GM18907 (cell line): ENCODE data around the gene PCDHGA5.
A peak's percentile ranks its signal among the peaks of the same experiment; 100 is the strongest.
"Not testable (repeated sequence)": the region's sequence is repeated elsewhere in the genome, so short reads cannot be mapped to it uniquely, and the experiment has no call there.

Source experiments
- ATAC-seq: cut with Tn5 transposase; IDR thresholded peaks from one replicate; pipeline ENCODE4 v1.9.1; 2021; ENCODE audit warnings: mild to moderate bottlenecking, moderate library complexity; ENCODE audit not compliant: unreplicated experiment

The PCDHGA5 gene

DNA sequence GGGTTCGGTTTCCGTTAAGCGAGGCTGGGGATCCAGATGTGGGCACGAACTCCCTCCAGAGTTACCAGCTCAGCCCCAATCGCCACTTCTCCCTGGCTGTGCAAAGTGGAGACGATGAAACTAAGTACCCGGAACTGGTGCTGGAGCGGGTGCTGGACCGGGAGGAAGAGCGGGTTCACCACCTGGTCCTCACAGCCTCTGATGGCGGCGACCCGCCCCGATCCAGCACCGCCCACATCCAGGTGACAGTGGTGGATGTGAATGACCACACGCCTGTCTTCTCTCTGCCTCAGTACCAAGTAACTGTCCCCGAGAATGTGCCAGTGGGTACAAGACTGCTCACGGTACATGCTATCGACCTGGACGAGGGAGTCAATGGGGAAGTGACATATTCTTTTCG is 19.4 kb downstream of the PCDHGA5 start:
- no peak for ATAC-seq

DNA sequence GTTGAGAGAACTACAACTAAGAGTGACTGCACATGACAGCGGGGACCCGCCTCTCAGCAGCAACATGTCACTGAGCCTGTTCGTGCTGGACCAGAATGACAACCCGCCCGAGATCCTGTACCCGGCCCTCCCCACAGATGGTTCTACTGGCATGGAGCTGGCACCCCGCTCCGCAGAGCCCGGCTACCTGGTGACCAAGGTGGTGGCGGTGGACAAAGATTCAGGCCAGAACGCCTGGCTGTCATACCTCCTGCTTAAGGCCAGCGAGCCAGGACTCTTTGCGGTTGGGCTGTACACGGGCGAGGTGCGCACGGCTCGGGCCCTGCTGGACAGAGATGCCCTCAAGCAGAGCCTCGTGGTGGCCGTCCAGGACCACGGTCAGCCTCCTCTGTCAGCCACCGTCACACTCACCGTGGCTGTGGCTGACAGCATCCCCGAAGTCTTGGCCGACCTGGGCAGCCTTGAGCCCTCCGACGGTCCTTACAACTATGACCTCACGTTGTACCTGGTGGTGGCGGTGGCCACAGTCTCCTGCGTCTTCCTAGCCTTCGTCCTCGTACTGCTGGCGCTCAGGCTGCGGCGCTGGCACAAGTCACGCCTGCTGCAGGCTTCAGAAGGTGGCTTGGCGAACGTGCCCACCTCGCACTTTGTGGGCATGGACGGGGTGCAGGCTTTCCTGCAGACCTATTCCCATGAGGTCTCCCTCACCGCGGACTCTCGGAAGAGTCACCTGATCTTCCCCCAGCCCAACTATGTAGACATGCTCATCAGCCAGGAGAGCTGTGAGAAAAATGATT is 20.7 kb downstream of the PCDHGA5 start:
- ATAC-seq: no peak

DNA sequence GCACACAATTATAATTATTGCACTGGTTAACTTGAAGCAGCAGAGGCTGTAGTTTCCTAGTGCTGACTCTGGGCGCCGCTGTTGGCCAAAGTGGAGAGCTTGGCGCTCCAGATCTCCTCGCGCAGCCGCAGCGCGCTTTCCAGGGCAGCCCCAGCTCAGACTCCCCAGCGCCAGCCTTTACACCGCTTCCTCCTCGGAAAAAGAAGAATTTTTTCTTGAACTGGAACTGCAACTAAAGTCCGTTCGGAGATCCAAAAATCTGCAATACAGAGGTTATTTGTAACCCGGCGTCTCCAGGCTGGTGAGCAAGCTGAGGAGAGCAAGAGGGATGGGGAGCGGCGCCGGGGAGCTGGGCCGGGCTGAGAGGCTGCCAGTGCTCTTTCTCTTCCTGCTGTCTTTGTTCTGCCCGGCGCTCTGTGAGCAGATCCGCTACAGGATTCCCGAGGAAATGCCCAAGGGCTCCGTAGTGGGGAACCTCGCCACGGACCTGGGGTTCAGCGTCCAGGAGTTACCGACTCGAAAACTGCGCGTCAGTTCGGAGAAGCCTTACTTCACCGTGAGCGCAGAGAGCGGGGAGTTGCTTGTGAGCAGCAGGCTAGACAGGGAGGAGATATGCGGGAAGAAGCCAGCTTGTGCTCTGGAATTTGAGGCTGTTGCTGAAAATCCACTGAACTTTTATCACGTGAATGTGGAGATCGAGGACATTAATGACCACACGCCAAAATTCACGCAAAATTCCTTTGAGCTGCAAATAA is 23.8 kb downstream of the PCDHGA5 start, which contains the start of gene PCDHGB4:
PCDHGB4 (plus strand) TSS at position 142 of the 755 bp plus-strand sequence; CDS start at position 329, 187 bp downstream.
- not testable (repeated sequence) for ATAC-seq

DNA sequence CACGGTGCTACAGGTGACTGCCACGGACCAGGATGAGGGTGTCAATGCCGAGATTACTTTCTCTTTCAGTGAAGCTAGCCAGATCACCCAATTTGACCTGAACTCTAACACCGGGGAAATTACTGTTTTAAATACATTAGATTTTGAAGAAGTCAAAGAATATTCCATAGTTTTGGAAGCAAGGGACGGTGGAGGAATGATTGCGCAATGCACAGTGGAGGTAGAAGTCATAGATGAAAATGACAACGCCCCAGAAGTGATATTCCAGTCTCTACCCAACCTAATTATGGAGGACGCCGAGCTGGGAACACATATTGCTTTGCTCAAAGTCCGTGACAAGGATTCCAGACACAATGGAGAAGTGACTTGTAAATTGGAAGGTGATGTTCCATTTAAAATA is 24.7 kb downstream of the PCDHGA5 start:
- ATAC-seq: no peak

DNA sequence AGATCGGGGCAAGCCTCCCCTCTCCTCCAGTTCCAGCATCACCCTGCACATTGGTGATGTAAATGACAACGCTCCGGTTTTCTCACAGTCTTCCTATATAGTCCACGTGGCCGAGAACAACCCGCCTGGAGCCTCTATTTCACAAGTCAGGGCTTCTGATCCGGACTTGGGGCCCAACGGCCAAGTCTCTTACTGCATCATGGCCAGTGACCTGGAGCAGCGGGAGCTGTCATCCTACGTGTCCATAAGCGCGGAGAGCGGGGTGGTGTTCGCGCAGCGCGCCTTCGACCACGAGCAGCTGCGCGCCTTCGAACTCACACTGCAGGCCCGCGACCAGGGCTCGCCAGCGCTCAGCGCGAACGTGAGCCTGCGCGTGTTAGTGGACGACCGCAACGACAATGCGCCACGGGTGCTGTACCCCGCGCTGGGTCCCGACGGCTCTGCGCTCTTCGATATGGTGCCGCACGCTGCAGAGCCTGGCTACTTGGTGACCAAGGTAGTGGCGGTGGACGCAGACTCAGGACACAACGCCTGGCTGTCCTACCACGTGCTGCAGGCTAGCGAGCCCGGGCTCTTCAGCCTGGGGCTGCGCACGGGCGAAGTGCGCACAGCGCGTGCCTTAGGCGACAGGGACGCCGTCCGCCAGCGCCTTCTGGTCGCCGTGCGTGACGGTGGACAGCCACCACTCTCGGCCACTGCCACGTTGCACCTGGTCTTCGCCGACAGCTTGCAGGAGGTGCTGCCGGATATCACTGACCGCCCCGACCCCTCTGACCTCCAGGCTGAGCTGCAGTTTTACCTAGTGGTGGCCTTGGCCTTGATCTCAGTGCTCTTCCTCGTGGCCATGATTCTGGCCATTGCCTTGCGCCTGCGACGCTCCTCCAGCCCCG is 25.4 kb downstream of the PCDHGA5 start:
- no peak for ATAC-seq

DNA sequence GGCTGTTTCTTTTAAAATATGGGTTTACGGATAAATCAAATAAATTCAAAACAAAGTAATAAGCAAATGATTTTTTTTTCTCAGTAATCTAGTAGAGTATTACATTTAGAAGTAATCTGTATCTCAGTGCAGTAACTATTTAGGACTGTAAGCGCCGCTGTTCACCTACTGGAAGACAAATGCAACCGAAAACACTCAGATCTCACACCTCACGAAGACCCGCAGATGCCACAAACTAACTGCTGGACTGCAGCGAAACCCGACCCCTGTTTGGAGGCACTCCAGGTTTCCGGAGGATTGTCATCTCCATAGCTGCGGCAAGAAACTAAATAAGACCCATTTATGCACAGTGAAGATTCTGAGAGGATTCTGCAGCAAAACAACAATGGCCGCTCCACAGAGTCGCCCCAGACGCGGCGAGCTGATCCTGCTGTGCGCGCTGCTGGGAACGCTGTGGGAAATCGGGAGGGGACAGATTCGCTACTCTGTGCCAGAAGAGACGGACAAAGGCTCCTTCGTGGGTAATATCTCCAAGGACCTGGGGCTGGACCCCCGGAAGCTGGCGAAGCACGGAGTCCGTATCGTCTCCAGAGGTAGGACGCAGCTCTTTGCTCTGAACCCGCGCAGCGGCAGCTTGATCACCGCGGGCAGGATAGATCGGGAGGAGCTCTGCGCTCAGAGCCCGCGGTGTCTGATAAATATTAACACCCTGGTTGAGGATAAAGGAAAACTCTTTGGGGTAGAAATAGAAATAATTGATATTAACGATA is 28.7 kb downstream of the PCDHGA5 start, which contains the start of gene PCDHGA8:
PCDHGA8 (plus strand) TSS at position 205 of the 770 bp plus-strand sequence; CDS start at position 386, 181 bp downstream.
- no peak for ATAC-seq

DNA sequence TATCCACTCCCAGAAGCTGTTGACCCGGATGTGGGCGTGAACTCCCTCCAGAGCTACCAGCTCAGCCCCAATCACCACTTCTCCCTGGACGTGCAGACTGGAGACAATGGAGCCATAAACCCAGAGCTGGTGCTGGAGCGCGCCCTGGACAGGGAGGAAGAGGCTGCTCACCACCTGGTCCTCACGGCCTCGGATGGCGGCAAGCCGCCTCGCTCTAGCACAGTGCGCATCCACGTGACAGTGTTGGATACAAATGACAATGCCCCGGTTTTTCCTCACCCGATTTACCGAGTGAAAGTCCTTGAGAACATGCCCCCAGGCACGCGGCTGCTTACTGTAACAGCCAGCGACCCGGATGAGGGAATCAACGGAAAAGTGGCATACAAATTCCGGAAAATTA is 29.3 kb downstream of the PCDHGA5 start:
- ATAC-seq: no peak

DNA sequence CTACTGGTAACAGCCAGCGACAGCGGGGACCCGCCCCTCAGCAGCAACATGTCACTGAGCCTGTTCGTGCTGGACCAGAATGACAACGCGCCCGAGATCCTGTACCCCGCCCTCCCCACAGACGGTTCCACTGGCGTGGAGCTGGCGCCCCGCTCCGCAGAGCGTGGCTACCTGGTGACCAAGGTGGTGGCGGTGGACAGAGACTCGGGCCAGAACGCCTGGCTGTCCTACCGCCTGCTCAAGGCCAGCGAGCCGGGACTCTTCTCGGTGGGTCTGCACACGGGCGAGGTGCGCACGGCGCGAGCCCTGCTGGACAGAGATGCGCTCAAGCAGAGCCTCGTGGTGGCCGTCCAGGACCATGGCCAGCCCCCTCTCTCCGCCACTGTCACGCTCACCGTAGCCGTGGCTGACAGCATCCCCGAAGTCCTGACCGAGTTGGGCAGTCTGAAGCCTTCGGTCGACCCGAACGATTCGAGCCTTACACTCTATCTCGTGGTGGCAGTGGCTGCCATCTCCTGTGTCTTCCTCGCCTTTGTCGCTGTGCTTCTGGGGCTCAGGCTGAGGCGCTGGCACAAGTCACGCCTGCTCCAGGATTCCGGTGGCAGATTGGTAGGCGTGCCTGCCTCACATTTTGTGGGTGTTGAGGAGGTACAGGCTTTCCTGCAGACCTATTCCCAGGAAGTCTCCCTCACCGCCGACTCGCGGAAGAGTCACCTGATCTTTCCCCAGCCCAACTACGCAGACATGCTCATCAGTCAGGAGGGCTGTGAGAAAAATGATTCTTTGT is 30.6 kb downstream of the PCDHGA5 start:
- ATAC-seq: not testable (repeated sequence)

DNA sequence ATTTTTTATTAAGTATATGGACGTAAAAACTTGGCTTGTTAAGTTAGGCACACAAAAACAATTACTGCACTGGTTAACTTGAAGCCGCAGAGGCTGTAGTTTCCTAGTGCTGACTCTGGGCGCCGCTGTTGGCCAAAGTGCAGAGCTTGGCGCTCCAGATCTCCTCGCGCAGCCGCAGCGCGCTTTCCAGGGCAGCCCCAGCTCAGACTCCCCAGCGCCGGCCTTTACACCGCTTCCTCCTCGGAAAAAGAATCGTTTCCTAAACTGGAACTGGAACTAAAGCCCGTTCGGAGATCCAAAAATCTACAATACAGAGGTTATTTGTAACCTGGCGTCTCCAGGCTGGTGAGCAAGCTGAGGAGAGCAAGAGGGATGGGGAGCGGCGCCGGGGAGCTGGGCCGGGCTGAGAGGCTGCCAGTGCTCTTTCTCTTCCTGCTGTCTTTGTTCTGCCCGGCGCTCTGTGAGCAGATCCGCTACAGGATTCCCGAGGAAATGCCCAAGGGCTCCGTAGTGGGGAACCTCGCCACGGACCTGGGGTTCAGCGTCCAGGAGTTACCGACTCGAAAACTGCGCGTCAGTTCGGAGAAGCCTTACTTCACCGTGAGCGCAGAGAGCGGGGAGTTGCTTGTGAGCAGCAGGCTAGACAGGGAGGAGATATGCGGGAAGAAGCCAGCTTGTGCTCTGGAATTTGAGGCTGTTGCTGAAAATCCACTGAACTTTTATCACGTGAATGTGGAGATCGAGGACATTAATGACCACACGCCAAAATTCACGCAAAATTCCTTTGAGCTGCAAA is 34.0 kb downstream of the PCDHGA5 start, which contains the start of gene PCDHGB5:
PCDHGB5 (plus strand) TSS at position 192 of the 796 bp plus-strand sequence; CDS start at position 373, 181 bp downstream.
- peak; percentile 58 for ATAC-seq

DNA sequence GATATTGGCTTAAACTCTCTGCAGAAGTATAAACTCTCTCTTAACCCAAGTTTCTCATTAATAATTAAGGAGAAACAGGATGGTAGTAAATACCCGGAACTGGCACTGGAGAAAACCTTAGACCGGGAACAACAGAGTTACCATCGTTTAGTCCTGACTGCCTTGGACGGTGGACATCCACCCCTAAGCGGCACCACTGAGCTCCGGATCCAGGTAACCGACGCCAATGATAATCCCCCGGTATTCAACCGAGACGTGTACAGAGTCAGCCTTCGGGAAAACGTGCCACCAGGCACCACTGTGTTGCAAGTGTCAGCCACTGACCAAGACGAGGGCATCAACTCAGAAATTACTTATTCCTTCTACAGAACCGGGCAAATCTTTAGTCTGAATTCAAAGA is 34.6 kb downstream of the PCDHGA5 start:
- no peak for ATAC-seq

DNA sequence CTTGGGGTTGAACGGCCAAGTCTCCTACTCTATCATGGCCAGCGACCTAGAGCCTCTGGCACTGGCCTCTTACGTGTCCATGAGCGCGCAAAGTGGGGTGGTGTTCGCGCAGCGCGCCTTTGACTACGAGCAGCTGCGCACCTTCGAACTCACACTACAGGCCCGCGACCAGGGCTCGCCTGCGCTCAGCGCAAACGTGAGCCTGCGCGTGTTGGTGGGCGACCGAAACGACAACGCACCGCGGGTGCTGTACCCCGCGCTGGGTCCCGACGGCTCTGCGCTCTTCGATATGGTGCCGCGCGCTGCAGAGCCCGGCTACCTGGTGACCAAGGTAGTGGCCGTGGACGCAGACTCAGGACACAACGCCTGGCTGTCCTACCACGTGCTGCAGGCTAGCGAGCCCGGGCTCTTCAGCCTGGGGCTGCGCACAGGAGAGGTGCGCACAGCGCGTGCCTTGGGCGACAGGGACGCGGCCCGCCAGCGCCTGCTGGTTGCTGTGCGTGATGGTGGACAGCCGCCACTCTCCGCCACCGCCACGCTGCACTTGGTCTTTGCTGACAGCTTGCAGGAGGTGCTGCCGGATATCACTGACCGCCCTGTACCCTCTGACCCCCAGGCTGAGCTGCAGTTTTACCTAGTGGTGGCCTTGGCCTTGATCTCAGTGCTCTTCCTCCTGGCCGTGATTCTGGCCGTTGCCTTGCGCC is 35.7 kb downstream of the PCDHGA5 start:
- ATAC-seq: no peak

DNA sequence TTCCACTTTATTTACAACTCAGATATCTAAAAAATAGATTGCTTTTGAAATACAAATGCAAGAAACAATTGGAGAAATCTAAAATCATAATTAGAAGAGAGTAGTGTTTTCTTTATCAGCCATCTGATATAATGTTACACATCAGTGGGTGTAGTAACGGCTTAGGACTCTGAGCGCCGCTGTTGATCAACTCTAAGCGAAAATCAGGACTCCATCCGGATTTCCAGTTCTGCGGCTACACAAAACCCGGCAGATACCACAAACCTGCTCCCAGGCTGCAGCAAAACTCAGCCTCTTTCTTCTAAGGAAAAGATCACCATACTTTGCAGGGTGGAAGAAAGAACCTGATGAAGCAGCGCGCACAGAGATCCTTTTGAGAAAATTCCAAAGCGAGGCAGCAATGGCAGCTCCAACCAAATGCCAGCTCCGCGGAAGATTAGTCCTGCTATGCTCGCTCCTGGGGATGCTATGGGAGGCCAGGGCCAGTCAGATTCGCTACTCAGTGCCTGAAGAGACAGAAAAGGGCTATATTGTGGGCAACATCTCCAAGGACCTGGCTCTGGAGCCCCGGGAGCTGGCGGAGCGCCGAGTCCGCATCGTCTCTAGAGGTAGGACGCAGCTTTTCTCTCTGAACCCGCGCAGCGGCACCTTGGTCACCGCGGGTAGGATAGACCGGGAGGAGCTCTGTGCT is 38.7 kb downstream of the PCDHGA5 start, which contains the start of gene PCDHGA9:
PCDHGA9 (plus strand) TSS at position 226 of the 691 bp plus-strand sequence; CDS start at position 401, 175 bp downstream.
- no peak for ATAC-seq

DNA sequence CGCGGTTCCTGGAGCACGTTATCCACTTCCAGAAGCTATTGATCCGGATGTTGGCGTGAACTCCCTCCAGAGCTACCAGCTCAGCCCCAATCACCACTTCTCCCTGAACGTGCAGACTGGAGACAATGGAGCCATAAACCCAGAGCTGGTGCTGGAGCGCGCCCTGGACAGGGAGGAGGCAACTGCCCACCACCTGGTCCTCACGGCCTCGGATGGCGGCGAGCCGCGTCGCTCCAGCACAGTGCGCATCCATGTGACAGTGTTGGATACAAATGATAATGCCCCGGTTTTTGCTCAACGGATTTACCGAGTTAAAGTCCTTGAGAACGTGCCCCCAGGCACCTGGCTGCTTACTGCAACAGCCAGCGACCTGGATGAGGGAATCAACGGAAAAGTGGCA is 39.4 kb downstream of the PCDHGA5 start:
- ATAC-seq: no peak

DNA sequence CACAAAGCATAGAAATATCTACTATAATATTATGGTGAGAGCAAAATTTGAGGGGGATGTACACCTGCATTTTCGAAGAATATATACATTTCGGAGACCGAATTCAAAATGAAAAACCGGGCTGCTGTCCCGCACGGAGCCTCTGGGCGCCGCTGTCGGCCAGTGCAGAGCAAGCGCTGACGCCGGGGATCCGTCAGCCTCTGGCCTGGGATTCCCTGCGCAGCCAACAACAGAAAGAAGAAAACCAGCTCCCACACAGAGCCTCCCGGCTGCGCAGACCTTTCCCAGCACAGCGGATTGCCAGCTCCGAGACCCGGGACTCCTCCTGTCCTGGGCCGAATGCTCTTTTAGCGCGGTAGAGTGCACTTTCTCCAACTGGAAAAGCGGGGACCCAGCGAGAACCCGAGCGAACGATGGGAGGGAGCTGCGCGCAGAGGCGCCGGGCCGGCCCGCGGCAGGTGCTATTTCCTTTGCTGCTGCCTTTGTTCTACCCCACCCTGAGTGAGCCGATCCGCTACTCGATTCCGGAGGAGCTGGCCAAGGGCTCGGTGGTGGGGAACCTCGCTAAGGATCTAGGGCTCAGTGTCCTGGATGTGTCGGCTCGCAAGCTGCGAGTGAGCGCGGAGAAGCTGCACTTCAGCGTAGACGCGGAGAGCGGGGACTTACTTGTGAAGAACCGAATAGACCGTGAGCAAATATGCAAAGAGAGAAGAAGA is 44.0 kb downstream of the PCDHGA5 start, which contains the start of gene PCDHGB6:
PCDHGB6 (plus strand) TSS at position 232 of the 716 bp plus-strand sequence; CDS start at position 414, 182 bp downstream.
- ATAC-seq: peak; percentile 67

DNA sequence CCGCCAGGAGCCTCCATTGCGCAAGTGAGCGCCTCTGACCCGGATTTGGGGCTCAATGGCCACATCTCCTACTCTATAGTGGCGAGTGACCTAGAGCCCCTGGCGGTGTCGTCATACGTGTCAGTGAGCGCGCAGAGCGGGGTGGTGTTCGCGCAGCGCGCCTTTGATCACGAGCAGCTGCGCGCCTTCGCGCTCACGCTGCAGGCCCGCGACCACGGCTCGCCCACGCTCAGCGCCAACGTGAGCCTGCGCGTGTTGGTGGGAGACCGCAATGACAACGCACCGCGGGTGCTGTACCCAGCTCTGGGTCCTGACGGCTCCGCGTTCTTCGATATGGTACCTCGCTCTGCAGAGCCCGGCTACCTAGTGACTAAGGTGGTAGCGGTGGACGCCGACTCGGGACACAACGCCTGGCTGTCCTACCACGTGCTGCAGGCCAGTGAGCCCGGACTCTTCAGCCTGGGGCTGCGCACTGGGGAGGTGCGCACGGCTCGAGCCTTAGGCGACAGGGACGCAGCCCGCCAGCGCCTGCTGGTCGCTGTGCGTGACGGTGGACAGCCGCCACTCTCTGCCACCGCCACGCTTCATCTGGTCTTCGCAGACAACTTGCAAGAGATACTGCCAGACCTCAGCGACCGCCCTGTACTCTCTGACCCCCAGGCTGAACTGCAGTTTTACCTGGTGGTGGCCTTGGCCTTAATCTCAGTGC is 45.8 kb downstream of the PCDHGA5 start:
- ATAC-seq: no peak

DNA sequence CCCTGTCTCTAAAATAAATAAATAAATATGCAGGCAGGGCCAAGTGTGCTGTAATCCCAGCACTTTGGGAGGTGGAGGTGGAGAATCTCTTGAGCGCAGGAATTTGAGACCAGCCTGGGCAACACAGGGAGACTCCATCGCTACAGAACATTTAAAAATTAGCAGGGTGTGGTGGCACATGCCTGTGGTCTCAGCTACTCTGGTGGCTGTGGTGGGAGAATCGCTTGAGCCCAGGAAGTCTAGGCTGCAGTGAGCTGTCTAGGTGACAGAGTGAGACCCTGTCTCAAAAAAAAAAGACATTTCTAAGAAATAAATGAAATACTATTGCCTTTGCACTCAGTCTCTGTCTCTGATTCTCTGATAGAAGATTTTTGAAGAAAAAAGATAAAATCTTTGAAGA is 47.6 kb downstream of the PCDHGA5 start:
- ATAC-seq: no peak
